ENCODE data around the gene RSPH6A.

The RSPH6A gene

DNA sequence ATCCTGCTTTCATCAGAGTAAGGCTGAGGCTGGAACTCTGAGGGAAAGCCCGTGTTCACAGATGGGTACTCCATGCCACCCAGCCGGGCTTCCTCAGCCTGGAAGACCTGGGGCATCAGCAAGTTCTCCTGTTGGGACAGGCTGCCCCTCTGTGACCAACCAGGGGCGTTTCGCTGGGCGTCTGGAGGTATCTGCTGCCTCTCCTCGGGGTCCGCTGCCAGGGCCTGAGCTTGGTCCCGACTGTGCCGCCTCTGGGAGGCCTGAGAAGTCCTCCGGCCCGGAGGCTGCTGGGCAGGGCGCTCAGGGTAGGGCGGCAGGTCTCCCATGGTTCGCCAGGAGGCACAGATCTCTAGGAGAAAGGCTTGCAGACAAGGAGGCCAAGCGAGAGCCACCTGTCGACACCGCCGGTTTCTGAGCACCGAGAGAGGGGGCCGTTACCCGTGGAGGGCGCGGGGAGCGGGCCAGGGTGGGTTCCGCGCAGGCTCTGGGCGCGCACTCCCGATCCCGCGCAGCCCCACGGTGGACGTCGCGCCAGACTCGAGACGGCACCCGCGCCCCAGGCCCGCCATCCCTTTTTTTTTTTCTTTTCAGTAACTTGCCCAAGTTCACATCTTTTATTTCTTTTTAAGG, at the start of gene RSPH6A:
Gene RSPH6A, minus strand, starts transcription at position 458 of the 630 bp plus-strand sequence. Its CDS starts 132 bp downstream, at position 326.
- DNase-seq = no peak

DNA sequence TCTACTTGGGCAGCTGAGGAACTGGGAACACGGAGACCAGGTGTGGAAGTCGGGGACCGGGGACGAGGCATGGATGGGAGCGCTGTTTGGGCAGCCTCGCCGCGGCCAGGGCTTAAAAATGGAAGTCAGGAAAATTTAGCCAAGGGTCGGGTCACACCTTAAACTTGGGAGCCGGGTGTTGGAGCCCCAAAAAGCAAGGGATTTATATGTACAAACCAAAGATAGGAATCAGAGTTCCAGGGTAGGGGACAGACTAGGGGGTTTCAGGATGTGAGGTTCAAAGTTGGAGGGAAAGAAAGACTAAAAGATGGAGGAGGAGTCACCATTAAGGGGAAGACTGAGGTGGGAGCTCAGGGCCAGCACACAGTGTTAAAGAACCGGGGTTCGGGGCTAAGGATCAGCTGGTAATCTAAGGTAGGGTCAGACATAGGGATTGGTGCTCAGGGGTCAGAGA, 49.5 kb upstream of the RSPH6A start:
- no peak for DNase-seq

DNA sequence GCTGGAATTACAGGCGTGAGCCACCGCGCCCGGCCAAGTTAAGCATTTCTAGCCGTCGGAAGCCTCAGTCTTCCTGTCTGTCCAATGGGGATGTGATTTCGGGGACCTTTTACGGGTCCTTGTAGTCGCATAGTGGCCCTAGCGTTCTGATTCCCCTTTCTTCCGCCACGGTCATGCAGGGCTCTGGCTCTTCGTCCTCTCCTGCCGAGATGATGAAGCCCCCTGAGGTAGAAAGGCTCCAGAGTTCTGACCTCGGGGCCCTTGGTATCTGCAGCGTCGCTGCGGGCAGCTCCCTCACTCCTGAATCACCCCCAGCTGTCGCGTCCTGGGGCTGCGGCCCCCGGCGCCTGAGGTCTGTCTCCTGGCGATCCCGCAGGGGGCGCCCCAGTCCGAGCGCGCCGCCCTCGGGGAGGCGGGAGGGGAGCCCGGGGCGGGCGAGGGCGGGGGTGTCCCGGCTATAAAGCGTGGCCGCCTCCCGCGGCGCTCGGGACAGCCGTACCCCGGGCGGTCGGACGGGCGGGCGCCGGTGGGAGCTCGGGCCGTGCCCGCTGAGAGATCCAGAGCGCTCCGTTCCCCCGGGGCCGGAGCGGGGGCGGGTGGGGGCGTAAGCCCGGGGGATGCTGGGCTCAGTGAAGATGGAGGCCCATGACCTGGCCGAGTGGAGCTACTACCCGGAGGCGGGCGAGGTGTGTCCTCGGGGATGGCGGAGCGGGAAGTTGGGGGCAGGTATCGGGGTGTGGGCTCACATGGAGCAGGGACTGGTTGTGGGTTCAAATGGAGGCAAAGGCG, 48.9 kb upstream of the RSPH6A start, which contains the start of gene FOXA3:
Gene FOXA3, plus strand, starts transcription at position 487 of the 789 bp plus-strand sequence. Its CDS starts 131 bp downstream, at position 618.
- DNase-seq = peak; percentile 19 to 42

DNA sequence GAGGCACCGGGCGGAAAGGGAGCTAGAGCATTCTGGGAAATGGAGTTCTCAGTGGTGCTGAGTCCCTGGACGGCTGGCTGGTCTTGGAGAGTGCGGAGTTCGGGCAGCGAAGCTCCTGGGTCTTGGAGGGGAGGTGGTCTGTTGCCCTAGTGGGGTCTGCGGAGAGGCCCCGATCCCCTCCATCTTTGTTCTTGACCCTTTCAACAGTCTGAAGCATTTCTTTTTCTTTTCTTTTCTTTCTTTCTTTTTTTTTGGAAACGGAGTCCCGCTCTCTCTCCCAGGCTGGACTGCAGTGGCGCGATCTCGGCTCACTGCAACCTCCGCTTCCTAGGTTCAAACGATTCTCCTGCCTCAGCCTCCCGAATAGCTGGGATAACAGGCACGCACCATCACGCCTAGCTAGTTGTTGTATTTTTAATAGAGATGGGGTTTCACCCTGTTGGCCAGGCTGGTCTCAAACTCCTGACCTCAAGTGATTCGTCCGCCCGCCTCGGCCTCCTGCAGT, 48.3 kb upstream of the RSPH6A start:
- no peak for DNase-seq

DNA sequence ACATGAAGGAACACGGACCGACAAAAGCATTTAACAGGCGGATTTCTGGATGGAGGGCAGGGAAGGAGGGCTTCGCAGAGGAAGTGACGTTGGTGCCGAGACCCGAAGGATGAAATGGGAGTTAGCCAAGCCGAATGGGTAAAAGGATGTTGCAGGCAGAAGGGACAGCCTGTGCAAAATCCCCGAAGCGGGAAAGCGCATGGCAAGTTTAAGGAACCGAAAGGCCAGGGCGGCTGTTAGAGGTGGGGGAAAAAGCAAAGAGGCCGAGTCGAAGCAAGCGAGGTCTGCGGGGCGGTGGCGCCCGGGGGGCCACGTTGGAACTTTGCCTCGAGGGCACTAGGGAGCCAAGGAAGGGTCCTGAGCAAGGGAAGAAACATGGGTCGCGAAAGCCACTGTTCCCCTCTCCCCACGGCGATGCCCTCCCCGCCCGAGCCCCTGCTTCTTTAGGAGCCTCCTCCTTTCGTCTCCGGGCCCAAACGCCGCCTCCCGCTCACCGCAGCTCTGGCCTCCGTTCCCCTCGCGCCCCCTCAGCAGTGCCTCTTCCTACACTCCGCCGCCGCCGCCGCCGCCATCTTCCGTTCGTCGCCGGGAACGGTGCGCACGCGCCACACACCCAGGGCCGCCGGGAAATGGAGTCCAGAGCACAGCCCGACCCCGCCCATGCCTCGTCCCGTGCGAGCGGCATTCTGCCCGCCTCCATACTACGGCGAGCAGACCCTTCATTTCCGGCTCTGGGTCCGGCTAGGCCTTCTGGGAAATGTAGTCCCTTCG, 47.6 kb upstream of the RSPH6A start, which contains the start of gene SYMPK:
Gene SYMPK, minus strand, starts transcription at position 584 of the 771 bp plus-strand sequence. CDS start 8,652 bp downstream, outside the sequence.
- peak; percentile 81 to 98 for DNase-seq

DNA sequence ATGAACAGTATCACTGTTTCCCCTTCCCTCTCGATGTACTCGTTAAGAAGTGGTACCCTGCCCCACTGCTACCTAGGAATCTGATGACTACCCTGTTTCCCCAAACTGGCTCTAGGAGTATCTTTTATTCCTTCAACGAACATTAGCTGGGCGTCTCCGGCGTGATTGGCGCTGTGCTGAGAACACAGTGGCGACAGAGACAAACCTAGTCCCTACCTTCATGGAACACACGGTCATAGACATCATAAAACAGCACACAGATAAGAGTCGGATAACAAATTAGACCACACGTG, 47.1 kb upstream of the RSPH6A start:
- no peak for DNase-seq

DNA sequence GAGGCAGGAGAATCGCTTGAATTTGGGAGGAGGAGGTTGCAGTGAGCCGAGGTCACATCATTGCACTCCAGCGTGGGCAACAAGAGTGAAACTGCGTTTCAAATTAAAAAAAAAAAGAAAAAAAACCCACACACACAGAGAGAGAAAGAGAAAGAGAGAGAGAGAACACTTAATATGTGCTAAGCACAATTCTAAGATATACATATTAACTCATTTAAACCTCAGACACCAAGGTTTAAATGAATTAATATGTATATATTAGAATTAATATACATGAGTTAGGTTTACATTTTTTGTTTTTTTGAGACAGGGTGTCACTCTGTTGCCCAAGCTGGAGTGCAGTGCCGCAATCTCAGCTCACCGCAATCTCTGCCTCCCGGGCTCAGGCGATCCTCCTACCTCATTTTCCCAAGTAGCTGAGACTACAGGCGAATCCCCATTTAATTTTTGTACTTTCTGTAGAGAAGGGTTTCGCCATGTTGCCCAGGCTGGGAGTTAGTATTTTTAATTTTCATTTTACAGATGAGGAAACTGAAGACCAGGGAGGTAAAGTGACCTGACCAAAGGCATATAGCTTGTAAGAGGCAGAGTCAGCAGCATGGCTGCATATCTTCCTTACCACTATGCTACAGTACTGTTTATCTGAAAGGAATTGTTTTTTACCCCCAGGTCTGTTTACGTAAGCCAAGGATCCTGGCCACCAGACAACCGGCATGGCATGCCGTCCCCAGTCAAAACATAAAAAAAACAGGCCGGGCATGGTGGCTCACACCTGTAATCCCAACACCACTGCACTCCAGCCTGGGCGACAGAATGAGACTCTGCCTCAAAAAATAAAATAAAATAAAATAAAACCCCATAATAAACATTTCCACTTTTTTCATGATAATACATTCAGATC, 45.5 kb upstream of the RSPH6A start:
- no peak for DNase-seq

DNA sequence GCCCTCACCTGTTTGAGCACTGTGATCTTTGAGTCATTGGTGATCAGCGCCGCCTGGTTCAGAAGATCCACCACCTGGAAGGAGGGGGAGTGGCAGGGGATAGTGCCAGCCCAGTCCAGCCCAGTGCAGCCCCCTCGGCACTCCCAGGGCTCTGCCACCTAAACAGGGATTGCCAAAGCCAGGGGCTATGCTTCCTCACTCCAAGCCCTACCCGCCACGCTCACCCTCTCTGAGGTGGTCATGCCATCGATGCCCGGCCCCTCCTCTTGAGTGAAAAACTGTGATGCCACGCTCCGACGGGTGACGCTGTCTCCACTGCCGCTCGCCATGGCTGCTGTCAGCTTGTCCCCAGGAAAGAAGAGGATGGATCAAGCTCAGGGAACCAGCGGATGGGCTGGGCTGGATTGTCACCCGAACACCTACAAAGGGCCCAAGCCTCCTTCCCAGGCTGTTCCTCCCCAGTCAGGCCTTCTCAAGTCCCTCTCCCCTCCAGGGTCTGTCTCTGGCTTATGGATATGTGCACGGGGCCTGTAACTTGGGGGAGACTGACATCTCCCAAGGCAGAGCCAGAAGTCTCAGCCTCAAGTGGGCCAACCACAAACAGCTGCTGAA, 39.2 kb upstream of the RSPH6A start:
- no peak for DNase-seq

DNA sequence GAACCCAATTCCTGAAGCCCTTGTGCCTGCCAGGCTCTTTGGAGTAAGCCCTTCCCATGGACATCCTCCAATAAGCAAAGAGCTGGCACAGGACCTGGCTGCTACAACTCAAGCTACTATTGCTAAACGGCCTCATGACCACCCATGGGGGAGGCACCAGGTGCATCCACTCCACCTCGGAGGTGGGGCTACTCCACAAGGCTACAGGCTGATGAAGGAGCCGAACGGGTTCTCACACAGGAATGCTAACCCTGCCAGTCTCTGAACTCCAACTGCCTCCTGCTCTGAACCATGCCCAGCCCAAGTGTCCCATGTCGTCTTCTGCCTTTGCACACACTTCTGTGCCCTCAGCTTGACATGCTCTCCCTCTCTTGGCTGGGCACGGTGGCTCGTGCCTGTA, 37.9 kb upstream of the RSPH6A start:
- DNase-seq = no peak

DNA sequence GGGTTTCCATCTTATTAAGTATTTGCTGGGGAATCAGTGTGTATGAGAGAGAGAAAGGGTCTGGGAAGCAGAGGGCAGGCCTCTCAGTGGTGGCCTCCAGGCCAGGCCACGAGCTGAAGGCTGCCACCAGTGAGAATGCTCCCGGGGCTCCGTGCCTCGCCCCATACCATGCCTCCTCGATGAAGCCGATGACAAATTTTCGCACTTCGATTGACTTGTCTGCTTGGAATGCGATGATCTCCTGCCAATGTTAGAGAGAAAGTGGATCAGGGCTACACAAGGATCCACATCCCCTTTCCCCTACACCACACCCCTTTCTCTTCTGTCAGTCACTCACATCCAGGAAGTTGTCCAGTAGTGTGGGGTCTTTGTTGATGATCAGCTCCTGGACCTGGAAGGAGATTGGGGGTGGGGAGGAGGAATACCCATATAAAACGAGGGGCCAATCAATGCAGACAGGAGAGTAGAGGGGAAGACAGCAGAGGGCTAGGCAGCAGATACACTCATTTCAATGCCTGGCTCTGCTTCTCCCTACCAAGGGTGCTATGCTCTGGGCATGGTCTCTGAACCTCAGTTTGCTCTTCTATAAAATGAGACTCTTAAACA, 37.1 kb upstream of the RSPH6A start:
- no peak for DNase-seq

DNA sequence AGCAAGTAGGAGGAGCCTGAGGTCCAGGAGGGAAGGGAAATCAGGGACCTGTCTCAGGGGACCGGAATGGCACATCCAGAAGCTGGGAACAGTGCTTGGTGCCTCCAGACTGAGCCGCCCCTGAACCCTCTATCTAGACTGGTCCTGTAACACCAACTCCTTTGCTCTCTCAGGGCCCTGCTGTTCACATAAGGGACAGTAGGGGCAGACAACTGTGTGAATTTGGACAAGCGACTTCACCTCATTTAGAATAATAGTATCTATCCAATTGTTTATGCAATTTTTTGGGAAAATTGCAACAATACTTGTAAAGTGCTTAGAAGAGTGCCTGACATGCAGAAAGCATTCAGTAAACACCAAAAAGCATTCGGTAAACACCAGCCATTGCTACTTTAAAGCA, 33.8 kb upstream of the RSPH6A start:
- no peak for DNase-seq

DNA sequence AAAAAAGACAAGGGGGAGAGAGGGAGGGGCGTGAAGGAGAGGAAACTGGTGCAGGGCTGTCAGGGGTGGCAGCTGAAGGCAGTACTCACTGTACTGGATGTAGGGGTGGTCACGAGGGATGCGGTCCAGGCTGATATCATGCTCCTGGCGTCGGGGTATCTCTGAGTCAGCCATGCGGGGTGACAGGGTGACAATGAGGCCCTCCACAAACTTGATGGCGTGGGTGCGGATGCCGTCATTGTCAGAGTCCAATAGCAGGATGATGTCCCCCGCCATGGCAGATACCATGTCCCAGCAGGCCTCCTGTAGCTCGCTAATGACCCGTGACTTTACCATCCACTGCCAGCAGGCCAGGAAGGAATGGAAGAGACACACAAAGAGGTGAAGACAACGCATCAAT, 32.6 kb upstream of the RSPH6A start:
- no peak for DNase-seq

DNA sequence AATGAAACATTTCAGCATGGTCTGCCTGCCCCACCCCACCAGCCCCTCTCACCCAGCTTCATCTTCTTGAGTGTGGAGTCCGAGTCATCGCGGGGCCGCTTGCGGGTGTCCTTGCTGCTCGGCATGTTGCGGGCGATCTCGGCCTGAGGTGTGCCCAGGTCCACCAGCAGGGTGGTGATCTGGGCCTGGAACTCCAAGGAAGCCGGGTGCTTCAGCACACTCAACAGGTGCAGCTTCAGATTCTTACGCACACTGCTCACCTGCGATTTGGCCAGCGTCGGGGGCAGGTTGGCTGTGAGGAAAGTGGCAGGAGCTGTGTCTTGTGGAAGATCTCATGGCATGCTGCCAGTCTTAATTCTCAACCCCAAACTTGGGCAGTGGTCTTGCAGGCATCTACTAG, 27.1 kb upstream of the RSPH6A start:
- DNase-seq = no peak

DNA sequence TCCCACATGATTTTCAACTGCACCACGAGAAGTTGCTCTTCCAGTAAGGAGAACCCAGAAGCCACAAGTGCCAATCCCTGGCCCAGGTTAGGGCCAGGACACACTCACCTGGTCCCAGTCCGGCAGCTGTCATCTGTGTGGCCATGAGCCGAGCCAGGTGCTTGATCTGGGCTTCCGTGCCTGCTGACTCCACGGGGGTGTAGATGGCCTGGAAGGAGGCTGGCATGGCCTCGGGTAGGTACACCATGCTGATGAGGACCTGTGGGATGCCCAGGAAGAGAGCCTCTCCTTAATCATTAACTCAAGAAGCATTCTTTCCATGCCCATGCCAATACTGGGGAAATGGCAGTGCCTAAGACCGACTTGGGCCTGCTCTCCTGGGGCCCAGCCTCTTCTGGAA, 19.9 kb upstream of the RSPH6A start:
- DNase-seq = no peak

DNA sequence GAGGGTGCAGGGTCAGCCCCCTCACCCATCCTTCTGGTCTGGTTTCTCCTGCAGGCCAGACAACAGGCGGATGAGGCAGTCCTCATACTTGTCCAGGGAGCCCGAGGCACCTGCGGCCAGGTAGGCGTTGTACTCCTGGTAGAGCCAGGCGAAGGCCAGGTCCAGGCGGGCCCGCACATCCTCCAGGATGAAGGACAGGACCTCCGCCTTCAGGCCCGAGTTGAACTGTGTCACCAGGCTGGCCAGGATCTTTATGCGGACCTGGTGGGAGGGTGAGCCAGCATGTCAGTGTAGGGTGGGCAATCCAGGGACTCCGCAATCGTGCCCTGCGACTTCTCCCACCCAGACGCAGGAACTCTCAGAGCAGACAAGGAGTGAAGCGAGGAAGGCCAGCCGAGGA, 13.8 kb upstream of the RSPH6A start:
- DNase-seq = no peak

DNA sequence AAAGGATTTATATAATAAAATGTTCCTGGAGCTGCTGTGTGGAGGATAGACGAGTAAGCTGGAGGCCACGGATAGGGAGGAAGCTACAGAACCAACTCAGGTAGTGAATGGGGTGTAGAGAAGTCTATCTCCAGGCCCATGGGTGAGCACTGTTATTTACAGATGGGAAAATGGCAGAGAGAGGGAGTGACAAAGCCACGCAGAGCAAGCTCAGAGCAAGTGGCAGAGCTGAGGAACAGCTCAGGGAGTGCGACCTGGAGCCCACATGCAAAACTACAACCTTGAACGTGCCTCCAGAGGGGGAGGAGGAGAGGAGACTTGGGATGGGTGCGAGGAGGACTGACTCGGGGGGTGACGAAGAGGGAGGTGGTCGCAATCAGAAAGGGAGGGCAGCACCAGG, 13.4 kb upstream of the RSPH6A start:
- no peak for DNase-seq

DNA sequence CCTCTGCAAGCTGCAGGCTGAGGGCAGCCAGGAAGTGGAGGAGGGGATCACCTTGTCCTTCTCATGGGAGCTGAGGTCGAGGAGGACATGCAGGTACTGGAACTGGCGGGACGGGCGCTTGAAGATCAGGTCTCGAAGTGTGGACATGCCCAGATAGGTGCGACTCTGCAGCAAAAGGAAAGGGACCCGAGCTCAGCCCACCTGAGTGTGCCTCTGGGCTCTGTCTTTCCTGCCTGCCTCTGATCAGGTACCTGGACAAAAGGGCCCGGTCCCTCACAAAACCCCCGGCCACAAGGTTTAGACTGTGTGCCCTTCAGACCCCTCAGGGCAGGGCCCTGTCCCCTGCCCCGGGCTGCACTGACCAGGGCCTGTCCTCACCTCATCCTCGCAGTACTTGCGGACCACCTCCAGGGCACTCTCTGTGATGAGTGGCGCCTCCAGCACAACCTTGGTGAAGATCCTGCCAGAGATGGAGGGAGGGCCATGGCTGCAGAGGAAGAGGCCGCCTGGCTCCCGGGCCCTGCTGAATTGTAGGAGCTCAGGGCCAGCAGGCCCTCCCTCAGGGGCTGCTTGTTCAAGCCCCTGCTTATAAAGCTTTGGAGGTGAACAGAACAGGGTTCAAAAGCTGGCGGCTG, 12.5 kb upstream of the RSPH6A start:
- no peak for DNase-seq

DNA sequence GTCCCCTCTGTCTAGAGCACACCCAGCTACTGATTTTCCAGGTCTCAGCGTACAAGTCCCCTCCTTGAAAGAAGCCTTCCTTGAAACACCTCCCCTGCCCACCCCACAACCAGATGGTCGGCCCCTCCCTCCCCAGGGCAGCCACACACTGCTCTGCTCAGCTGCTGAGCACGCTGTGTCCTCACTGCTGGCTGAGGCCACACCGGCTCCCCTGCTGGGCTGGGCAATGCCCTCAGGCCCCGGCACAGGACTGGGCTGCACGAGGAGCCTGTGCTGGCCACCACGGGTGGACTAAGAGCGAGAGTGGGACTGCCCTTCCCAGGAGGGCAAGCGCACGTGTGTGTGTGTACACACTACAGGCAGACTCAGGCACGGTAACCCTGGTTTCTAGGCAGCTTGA, 11.8 kb upstream of the RSPH6A start:
- DNase-seq = no peak

DNA sequence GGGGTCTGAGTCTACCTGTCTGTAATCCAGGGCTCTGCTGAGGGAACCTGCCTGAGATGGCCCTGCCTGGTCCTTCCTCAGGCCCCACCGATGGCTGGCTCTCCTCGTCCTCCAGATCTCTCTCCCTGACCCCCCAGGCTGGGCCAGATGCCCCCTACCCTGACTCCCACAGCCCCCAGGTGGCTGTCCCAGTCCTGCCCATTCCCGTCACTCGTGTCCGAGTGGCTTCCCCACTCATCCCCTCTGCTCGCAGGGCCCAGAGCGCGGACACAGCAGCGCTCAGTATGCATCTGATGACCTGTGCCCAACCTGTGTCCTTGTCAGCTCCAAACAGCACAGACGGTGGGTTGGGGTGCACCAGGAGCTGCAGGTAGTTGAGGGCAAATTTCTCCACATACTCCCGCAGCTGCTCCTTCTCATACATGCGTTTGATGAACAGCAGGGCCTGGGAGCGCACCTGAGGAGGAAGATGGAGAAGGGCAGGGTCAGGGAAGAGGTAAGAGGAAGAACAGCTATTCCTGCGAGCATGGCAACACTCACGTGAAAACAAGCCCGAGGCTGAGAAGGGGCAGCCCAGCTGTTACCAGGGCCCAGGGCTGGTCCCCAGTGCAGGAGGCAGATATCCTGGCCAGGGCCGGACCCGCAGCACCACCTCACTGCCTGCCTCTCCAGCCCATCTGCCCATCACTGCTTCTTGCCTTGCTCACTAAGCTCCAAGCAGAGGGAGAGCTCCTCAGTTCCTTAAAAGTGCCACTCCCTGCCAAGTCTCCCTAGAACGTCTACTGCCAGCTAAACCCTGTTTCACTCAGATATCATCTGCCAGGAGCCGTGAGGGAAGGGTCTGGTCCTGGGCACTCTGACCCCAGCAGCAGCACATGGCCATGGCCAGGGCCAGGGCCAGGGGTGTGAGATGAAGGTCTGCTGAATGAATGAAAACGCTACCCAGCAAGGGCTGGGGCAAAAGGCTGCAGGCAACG, 11.1 kb upstream of the RSPH6A start:
- DNase-seq = no peak

DNA sequence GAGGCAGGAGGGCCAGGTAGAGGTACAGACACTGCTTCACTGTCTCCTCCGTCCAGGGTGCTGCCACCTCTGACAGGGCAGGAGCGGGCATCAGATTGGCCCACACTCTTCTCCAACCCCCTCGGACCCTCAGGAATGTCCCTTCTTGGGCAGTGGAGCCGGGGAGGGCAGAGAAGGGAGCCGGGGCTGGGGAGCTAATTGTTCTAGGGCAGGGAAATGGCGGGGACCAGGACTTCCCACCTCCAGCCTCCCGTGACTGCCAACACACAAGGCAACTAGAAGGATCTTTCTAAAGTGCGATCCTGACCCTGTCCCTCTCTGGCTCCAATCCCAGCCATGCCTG, 10.1 kb upstream of the RSPH6A start:
- no peak for DNase-seq

Data from bone marrow (tissue), 2 donors.